GM21360 (cell line): ENCODE results near the gene CABP2.
"Not testable (repeated sequence)": the region's sequence is repeated elsewhere in the genome, so short reads cannot be mapped to it uniquely, and the experiment has no call there.

Source experiments
- ATAC-seq: cut with Tn5 transposase; IDR thresholded peaks from one replicate; pipeline ENCODE4 v1.9.1; 2021; ENCODE audit warnings: mild to moderate bottlenecking, moderate library complexity; ENCODE audit not compliant: unreplicated experiment

Gene CABP2

DNA sequence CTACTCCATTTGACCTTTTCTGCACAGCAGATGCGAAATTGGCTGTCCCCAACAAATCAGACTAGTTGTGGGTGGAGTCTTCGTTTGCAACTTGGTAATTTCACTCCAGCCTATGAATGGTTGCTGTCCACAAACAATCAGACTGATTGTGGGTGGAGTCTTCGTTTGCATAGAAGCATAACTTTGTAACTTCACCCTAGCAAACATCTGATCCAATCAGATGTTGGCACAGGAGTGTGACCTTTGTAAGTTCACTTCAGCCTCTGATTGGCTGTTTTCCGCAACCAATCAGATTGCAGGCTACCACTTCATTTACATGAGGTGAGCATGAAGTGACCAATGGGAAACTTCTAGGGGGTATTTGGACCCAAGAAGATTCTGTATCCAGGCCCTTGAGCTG, 16.3 kb upstream of the CABP2 start:
- no peak for ATAC-seq

DNA sequence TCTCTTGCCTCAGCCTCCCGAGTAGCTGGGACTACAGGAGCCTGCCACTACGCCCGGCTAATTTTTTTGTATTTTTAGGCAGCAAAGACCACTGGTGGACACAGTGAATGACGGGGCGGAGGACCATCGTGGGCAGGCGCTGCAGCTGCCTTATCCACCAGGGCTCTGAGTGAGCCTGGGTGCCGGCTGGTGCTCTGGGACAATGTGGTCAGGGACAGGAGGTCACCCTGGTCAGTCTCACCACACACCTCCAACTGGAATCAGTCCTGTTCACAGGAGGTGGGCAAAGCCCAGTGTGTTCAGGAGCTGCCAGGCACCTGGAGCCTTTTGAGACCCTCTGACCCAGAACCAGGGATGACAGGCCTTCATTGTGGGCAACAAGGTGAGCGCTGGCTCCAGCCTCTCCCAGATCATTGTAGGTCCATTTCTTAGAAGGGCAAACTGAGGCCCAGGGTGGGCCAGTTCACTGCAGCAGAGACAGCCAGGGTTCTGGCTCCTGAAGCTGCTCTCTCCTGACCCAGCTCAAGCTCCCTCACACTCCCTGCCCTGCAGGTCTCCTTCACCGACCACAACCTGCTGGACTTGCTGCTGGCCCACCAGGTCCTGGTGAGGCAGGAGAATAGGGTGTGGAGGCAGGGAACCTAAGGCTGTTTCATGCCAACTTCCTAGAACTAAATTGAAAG, 15.7 kb upstream of the CABP2 start:
- no peak for ATAC-seq

DNA sequence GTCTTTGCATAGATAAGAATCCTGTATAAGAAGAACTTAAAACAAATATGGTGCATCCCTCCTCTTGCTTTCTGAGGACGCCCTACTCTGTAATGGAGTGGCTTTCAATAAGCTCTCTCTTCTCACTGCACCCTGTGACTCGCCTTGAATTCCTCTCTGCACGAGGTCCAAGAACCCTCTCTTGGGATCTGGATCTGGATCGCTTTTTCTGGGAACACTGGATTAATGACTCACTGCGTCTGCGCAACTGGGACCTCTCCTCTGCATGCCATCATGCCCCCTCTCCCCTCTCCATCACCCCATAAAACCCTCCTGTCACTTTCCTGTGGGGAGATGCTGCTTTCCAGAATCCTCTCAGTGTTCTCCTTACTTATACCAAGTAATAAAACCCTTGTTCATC, 15.1 kb upstream of the CABP2 start:
- ATAC-seq: no peak

DNA sequence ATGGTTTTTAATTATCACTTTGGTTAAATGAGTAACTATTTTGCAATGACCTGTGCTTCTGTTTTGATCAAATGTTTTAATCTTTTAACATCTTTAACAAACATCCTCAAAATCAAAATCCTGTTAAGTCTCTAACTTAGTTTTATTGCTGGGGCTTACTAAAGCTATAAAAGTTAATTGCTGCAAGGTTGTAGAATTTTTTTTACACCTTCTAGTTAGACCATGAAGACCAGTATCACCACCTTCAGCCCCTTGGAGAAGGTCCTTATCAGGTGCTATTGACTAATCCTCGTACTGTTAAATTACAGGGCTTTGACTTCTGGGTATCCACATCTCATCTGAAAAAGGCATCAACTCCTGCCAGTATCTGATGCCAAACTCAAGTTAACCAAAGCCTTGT, 12.3 kb upstream of the CABP2 start:
- ATAC-seq: no peak

DNA sequence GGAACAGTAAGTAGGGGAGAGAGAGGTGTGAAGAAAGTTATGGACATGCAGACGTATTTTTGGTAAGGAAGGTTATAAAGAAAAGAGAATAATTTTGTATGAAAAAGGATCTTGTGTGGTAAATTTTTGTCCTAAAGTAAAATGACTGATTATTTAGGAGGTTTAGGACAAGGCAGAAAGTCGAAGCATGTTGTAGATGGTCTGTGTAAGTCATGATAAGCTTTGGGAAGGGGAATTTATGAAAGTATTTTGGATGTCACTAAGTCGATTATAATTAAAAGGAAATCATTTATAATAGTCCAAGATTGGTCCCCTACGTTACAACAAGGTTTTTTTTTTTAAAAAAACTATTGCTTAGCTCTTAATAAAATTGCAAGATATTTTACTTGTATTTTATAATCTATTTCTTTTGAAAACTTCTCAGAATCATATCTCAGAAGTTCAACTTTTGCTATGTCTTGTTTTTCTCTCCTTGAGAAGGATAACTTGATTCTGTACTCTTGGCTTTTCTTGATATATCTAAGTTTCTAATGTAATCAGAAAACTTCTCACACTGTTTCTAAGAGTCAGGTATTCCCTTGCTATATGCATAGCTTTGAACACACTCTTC, 10.9 kb upstream of the CABP2 start:
- no peak for ATAC-seq

DNA sequence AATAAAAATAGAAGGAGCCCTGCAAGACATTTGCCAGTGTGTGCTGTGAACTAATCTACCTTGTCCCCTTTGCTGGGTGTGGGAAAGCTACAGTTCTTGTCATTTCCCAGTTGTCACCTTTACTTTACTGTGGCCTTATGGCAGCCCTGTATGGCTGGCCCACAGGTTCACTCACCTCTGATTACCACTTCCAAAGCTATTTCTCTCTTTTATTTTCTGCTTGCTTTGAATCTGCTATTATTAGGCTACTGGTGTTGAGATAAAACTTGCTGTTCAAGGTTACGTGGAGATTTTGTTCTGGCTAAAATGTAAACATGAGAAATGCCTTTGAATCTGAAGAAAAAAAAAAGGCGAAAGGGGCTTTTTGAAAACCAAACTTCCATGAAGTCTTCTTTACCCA, 9.6 kb upstream of the CABP2 start:
- ATAC-seq: no peak

DNA sequence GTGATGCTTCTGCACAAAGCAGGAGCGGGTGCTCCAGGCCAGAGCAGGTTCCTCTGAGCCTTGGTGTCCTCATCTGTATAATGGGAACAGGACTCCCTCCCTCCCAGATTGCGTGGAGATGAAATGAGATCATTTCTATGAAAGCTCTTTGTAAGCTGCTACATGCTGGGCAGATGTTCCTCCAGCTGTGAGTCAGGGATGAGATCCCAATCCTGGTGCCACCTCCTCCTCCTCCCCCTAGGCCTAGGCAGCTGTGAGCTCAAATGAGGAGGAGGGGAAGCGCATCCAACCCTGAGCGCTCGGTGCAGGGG, 7.0 kb upstream of the CABP2 start:
- no peak for ATAC-seq

DNA sequence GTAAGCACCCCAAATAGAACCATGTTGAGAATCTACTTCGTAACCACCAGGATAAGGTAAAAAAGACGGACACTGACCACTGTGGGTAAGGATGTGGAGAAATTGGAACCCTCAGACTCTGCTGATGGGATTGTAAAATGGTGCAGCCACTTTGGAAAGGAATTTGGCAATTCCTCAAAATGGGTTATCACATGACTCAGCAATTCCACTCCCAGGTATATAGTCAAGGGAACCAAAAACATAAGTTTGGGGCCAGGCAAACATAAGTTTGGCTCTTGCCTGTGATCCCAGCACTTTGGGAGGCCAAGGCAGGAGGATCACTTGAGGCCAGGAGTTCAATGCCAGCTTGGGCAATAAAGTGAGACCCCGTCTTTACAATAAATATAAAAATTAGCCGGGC, 5.1 kb upstream of the CABP2 start:
- ATAC-seq: no peak

DNA sequence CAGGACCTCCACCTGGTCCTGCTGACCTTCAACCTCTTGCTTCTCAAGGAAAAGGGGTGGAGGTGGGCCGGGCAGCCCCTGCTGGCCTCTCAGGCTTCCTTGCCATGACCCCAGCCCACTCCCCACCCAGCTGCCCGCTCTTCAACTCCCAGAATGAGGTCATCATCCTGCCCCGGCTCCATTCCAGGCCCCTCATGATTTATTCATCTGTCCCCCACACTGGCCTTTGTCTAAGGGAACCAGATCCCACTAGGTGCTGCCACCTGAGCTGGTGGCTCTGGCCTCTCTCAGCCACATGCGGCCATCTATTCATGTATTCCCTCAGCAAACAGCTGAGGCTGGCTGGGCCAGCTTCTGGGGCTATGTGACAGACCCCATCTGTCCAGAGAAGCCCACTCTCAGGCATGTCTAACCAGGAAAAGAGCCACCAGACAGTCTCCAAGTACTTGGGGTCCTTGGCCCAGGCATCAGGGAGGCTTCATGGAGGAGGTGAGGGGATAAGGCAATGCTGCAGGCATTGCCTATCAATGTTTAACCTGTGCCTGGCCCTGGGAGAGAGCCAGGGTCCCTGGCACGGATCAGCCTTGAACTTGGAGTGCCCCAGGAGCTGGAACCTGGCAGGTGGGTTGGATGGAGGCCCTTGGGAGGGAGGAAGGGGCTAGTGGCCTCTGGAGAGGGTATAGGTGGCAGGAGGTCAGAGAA, 2.2 kb upstream of the CABP2 start:
- no peak for ATAC-seq

DNA sequence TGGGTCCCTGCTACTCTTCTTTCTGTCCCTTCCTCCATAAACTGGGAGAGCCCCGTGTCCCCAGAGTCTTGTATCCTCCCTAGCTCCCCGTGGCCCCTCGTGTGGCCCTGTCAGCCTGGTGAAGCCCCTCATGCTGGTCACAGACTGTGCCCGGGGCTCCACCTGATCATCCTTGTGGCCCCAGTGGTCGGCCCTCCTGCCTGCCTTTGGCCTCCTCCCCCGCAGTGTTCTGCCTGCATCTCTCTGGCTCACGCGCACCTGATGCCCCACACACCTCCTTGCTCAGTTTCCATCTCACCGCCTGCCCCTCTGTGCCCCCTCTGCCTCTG, 1.2 kb upstream of the CABP2 start:
- no peak for ATAC-seq

DNA sequence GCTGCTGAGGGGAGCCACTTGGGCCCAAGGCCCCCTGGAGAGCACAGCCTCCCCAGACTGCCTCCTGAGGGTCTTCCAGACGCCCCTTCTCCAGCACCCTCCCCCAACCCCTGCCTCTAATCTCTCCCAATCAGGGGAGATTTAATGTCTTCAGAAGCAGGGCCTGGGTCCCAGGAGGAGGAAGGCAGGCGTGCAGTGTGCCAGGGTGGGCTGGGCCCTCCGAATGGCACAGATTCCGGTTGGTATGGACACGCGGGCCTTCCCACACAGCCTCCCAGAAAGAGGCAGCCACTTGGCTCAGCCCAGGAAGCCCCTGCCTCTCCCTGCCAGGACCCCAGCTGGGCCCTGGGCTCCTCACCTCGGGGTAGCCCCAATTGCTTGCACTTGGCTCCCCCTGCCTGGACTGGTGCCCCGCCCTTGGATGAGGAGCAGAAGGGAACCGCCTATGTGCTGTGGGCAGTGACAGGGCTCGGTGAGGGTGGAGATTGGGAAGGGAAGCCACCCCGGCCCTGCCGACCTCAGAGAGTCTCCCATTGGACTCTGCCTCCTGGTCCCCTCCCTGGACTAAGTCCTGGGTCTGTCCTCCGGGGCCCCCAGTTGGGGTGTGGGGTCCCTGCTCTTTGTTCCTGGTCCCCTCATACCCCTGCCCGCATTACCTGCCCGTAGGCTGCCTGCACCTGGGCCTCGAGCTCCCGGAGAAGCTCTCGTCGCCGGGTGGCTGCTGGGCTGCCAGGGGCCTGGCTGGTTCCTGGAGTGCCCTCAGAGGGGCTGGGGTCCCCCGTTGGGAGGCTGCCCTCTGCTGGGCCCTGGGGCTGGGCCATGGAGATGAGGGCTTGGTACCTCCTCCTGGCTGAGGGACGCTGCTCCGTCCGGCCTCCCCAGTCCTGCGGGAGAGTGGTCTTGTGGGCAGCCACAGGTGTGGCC, 572 bp upstream of the CABP2 start:
- no peak for ATAC-seq

DNA sequence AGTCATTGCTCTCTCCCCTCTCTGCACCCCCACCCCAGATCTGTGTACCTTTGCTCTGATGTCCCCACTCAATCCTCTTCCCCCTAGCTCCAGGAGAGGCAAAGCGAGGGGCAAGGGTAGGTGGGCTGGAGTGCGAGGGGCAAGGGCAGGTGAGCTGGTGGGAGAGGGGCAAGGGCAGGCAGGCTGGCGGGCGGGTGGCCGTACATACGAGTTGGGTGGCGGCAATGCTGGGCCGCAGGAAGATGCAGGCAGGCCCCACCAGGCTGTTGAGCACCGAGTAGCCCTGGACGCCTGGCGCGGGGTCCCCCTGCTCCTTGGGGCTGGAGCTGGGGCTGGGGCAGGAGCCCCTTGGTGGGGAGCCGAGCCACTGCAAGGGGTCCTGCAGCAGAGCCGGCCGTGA, 908 bp downstream of the CABP2 start:
- no peak for ATAC-seq

DNA sequence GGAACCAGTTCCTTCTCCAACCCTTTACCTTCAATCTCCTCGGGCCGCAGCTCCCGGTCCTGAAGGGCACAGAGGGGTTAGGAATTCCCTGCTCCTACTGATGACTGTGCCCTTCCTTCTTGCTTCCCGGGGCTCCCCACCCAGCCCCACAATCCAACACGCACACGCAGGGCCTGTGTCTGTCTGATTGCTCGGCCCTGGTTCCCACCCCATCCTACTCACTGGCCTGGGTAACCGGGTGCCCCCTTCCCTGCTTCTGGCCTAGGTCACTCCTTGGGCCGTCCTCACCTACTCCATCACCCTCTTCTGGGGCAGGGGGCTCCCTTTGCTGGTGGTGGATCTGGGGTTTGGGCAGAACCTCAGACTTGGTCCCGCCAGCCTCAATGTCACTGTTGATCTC, 1.3 kb downstream of the CABP2 start:
- ATAC-seq: no peak

DNA sequence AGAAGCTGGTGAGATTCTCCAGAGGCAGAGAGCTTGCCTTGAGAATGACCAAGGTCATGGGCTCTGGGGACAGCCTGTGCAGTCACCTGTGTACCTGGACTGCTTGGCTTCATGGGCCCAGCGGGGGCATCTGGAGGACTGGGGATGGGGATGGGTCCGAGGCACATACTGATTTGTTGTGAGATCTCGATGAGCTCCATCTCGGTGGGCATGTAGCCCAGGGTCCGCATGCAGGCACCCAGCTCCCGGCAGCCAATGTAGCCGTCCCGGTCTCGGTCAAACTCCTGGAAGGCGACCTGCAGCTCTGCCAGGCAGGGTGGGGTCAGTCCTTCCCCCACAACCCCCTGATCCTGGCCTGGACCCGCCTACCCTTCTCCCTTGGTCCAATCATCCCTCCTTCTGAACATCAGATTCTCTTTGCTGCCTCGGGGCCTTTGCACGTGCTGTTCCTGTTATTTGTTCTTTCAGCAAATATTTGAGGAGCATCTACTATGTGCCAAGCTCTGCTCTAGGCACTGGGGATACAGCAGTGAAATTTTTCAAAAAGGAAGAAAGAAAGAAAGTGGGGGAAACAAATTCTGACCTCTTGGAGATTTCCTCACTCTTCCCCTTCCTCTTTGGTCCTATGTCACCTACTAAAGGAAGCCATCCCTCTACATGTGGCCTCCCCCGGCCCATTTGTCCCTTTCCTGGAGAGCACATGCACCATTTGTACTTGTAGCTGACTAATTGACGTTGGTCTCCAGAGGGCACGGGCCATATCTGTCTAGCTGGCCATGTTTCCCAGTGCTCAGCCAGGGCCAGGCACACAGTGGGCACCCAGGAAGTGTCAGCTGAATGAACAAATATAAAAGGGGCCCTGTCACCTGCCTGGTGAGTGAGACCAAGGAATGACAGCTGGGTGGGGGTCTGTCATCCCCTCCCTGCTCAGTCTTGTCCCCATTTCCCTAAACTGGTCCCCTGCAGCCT, 2.1 kb downstream of the CABP2 start:
- ATAC-seq: no peak

DNA sequence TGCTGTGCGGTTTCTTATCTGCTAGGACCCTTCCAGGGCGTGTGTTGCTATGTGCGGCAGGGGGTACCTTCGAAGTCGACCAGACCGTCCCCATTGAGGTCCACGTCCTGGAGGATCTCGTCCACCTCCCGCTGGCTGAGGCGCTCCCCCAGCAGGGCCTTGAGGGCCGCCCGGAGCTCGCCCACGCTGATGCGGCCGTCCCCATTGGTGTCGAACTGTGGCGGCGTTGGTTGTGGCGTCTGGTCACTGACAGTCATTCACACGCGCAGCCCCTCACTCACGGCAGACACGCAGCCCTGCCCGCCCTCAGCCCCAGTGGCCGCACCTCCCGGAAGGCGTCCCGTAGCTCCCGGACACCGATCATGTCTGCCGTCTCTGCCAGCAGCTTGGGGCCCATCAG, 3.5 kb downstream of the CABP2 start:
- ATAC-seq: no peak

DNA sequence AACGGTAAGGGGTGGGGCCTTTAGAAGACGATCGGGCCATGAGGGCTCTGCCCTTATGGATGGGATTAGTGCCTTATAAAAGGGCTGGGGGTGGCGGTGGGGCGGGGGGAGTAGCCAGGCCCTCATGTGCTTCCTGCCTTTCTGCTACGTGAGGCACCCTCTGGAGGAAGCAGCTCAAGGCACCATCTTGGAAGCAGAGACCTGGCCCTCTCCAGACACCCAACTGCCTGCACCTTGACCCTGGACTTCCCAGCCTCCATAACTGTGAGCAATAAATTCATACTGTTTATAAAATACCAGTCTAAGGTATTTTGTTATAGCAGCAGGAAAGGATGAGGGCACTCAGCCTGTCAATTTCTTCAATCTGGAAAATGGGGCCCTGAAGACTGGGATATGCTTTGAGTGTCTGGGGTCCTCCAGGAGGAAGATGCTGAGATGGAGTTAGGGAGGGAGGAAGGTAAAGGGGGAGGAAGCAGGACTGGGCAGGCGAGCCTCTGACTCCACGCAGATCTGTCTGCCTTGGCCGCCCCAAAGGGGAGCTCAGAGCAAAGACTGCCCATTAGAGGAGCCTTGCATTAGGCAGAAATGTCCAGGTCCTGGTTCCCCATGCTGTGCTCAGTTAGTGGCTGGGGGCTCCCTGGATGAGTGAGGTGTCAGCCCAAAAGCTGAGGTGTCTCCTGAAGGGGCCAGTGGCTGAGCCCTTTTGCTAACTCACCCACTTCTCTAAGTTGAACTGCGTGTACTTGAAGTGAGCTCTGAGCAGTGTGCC, 5.3 kb downstream of the CABP2 start:
- ATAC-seq: no peak

DNA sequence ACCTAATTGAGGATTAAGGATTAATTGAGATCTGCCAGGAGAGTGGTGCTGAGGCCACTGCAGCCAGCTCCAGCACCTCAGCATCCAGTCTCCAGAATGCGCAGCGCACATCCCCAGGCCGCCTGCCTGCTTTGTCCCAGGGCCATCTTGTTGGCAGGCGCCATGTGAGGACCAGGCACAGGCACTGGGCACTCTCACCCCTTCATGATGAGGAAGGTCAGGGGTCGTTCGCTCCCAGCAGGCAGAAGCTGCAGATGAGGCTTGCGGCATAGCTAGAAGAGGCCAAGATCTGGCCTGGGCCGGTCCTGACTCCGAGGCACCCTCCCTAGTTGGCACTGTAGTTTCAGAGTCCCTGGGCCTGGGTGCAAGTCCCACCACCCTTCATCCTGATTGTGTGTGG, 6.4 kb downstream of the CABP2 start:
- ATAC-seq: no peak

DNA sequence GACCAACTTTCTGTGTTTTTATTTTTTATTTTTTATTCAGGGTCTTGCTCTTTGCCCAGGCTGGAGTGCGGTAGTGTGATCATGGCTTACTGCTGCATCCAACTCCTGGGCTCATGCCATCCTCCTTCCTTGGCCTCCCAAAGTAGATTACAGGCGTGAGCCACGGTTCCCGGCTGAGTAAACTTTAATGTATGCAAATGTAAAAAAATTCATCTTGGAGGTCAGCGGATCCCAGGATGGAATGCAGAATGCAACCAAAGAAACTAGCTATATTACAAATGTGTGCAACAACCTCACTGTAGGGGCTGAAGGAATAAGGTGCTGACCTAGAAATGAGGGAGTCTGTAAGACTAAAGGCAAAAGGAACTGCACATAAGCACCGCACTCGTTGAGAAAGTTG, 9.1 kb downstream of the CABP2 start:
- ATAC-seq: no peak

DNA sequence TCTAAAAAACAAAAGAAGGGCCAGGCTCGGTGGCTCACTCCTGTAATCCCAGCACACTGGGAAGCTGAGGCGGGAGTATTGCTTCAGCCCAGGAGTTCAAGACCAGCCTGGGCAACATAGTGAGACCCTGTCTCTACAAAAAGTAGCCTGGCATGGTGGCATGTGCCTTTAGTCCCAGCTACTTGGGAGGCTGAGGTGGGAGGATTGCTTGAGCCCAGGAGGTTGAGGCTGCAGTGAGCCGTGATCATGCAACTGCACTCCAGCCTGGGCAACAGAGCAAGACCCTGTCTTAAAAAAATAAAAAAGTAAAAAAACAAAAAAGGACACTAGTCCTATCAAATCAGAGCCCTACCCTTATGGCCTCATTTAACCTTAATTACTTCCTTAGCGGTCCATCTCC, 11.7 kb downstream of the CABP2 start:
- ATAC-seq: not testable (repeated sequence)

DNA sequence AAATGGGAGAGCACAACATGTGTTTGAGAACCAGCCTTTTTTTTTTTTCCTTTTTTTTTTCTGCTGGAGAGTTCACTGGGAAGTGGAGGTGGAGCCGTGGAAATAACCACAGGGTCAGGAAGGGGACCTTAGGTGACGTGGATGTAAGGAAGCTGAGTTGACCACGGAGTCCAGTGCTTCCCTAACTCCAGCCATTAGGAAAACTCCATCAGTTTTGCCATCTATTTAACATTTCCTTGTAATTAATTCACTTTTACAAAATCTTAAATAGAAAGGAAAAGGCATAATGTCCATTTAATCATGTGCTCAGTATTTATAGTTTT, 13.3 kb downstream of the CABP2 start:
- ATAC-seq: no peak
